Testis (tissue), 3 donors: ENCODE data around the gene C12orf76. TPM values are rescaled to one million over a fixed set of nuclear protein-coding genes. Genes with fewer than 3 reads are reported as not detected.

Experiments used
- DNase-seq: peaks from one replicate; pipeline ENCODE4 v3.0.0-alpha.2; 2019
- H3K27ac ChIP-seq, 2 donors: fragments of 200-600 bp; sonication (generic); one replicate each; pipeline ENCODE4 v1.5.1; 2019
- H3K27me3 ChIP-seq: fragments of 200-600 bp; sonication (generic); one replicate; pipeline ENCODE4 v1.5.1; 2019
- H3K36me3 ChIP-seq: fragments of 200-600 bp; sonication (generic); one replicate; pipeline ENCODE4 v1.5.1; 2017; ENCODE audit warnings: low read depth; ENCODE audit errors: missing control alignments
- H3K4me1 ChIP-seq: fragments of 200-600 bp; sonication (generic); one replicate; pipeline ENCODE4 v1.5.1; 2019
- H3K4me3 ChIP-seq, 2 donors: fragments of 200-600 bp; sonication (generic); one replicate each; pipeline ENCODE4 v1.5.1; 2017 to 2019
- H3K9me3 ChIP-seq: fragments of 200-600 bp; sonication (generic); one replicate; pipeline ENCODE4 v1.5.1; 2017
- CTCF ChIP-seq, 3 experiments: fragments of 450-650 bp in 2 of 3; fragments of 200-600 bp in 1 of 3; sonication (generic) in 1 of 3; IDR thresholded peaks; one replicate each; pipeline ENCODE4 v1.5.1; 2016 to 2019; ENCODE audit warnings: antibody characterized with exemption in 3 of 3, mild to moderate bottlenecking in 2 of 3, moderate library complexity in 1 of 3
- POLR2A ChIP-seq: fragments of 450-650 bp; IDR thresholded peaks from one replicate; pipeline ENCODE4 v1.6.1; 2017; ENCODE audit warnings: antibody characterized with exemption, mild to moderate bottlenecking, moderate library complexity
- WGBS, 2 donors: methylation state at CpG; one replicate each; pipeline ENCODE4 v1.1.5; 2018; 5-methylcytosine and 5-hydroxymethylcytosine counted together
- intact Hi-C: fragments of 100-400 bp; cut with DNase I; formaldehyde crosslinking; loops from one replicate; pipeline ENCODE4 v1.15.1; 2023; ENCODE audit warnings: low total_unique reads
- polyA plus RNA-seq: library from polyadenylated mRNA; stranded (reverse); fragments of 350-450 nt; fragmentation: Illumina TruSeq; extraction: RNeasy Lipid Tissue Mini Kit (QIAGEN cat#74804); gene quantifications from one replicate; pipeline ENCODE4 v1.2.3, GENCODE V29; 2014; ENCODE audit warnings: low read depth, low replicate concordance; ENCODE audit not compliant: insufficient read depth
- small RNA-seq, 2 donors: library from RNA; depleted of rRNA; stranded (forward); fragments of <200 nt; gene quantifications; one replicate each; pipeline ENCODE3, GENCODE V24; 2016
- total RNA-seq, 2 donors: library from RNA; depleted of rRNA; stranded (reverse); fragments of >200 nt; gene quantifications; one replicate each; pipeline ENCODE4 v1.2.3, GENCODE V29; 2016

Gene C12orf76
- total and polyA plus RNA-seq, 3 donors from 2014 or later: 28.3 to 32.8 (median 28.7) TPM

DNA sequence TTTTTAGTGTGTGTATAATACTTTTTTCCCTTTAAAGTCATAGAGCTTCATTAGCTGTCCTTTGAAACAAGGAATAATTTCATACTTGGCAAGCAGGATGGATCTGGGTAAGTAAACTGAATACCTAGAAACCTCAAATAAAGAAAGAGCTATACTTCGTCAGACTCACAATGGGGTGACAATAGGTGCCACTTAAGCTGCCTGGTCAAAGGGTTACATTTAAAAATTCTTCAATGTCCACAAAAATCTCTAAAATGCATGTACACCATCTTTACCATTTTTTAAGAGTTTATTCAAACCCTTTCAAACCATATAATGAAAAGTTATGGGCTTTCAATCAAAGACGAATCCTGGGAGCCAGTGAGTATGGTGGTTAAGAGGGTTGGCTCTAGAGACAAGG is 55.2 kb downstream of the C12orf76 start:
- no peak for TF ChIP-seq CTCF (IDR thresholded peaks at IDR 0.05)
- no peak for TF ChIP-seq POLR2A
- H3K4me1 ChIP-seq: peaks cover 6% of the 10 kb centered on the region
- H3K9me3 ChIP-seq: no peaks in the 10 kb centered on the region
- DNase-seq: no peak
- no peak overlapping the region for H3K27ac ChIP-seq
- H3K36me3 ChIP-seq: no peaks in the 10 kb centered on the region
- intact Hi-C loops: no loop called here
- no peak overlapping the region for H3K4me3 ChIP-seq
- WGBS, 2 donors: 89 to 90% methylated on average over 2 of the region's 2 CpGs
- no peaks in the 10 kb centered on the region for H3K27me3 ChIP-seq

DNA sequence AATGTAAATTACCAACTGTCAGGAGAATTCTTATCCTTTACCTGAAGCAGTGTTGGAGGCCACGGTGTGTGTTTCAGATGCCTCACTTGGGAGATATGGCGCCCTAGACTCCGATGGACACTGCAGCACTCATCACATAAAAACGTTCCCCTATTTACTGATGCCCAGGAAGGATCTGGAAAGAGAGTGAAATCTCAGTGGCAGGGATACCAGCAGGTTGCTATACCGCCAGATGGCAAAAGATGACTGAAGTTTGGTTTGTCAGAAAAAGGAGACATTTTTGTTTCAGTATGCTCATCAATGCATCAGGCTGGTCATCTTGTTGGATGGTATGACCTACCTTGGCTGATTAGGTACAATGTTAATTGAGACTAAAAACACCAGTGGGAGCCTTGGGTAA is 56.7 kb downstream of the C12orf76 start:
- Histone ChIP-seq H3K36me3 (no peaks in the 10 kb centered on the region), H3K27me3 (no peaks in the 10 kb centered on the region), H3K9me3 (no peaks in the 10 kb centered on the region), H3K27ac (no peak overlapping the region), H3K4me1 (peaks cover 6% of the 10 kb centered on the region), H3K4me3 (no peak overlapping the region)
- TF ChIP-seq CTCF (IDR thresholded peaks at IDR 0.05): no peak
- no peak for TF ChIP-seq POLR2A
- intact Hi-C loops: no loop called here
- no peak for DNase-seq
- WGBS, 2 donors: 85 to 91% methylated on average over 5 of the region's 5 CpGs

Small RNA genes lying within 50 kb of the gene (small RNA-seq; reads per million reads assigned to genes)
- gene AC007546.2: 0 reads per million in 2 donors

Other genes starting within 250 kb of the C12orf76 start
- gene TRPV4, start 215.1 kb downstream of the C12orf76 start, total RNA-seq: 1 to 10 TPM; 1.3 to 3.0 TPM
- gene TRPV4, start 215.1 kb downstream of the C12orf76 start, polyA plus RNA-seq: 2.2 TPM
- gene GLTP, start 168.0 kb downstream of the C12orf76 start, total RNA-seq: 10 to 100 TPM; 20.0 to 23.1 TPM
- 27.1 TPM for gene GLTP, start 168.0 kb downstream of the C12orf76 start, polyA plus RNA-seq
- gene TCHP, start 148.2 kb downstream of the C12orf76 start, total RNA-seq: 10 to 100 TPM; 38.0 to 59.4 TPM
- gene TCHP, start 148.2 kb downstream of the C12orf76 start, polyA plus RNA-seq: 23.2 TPM
- gene GIT2, start 52.2 kb downstream of the C12orf76 start, total RNA-seq: 10 to 100 TPM; 47.2 to 51.9 TPM
- gene GIT2, start 52.2 kb downstream of the C12orf76 start, polyA plus RNA-seq: 47.2 TPM
- gene ANKRD13A, start 49.1 kb downstream of the C12orf76 start, total RNA-seq: 100 to 1,000 TPM; 129 to 165 TPM
- gene ANKRD13A, start 49.1 kb downstream of the C12orf76 start, polyA plus RNA-seq: 156 TPM
- 10 to 100 TPM; 26.7 to 43.4 TPM for gene IFT81, start 75.8 kb upstream of the C12orf76 start, total RNA-seq
- gene IFT81, start 75.8 kb upstream of the C12orf76 start, polyA plus RNA-seq: 20.1 TPM
- gene ATP2A2, start 232.7 kb upstream of the C12orf76 start, total RNA-seq: 100 to 1,000 TPM; 205 to 226 TPM
- 291 TPM for gene ATP2A2, start 232.7 kb upstream of the C12orf76 start, polyA plus RNA-seq